ENCODE data around the gene ZC3H12A. TPM values are rescaled to one million over a fixed set of nuclear protein-coding genes. Genes with fewer than 3 reads are reported as not detected.

The ZC3H12A gene
- total and polyA plus RNA-seq, 7 donors, result 7.4 to 72.4 (median 14.4) TPM

DNA sequence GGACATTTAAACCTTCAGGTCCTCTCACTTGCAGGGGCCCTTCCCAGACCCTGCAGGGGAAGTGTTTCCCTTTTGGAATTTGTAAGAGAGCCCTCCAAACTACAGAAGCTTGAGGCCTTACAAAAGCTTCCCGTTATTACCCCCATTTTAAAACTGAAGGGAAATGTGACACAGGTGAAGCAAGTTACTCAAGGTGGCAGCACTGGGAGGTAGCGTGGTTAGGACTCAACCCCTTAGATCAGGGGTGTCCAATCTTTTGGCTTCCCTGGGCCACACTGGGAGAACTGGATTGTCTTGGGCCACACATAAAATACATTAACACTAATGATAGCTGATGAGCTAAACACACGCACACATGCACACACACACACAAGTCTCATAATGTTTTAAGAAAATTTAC lies 15.8 kb upstream of the ZC3H12A start:
- intact Hi-C loops (cut with DNase I), result no loop called here
- no peak overlapping the region for H3K4me3 ChIP-seq
- TF ChIP-seq, protein P1, sequence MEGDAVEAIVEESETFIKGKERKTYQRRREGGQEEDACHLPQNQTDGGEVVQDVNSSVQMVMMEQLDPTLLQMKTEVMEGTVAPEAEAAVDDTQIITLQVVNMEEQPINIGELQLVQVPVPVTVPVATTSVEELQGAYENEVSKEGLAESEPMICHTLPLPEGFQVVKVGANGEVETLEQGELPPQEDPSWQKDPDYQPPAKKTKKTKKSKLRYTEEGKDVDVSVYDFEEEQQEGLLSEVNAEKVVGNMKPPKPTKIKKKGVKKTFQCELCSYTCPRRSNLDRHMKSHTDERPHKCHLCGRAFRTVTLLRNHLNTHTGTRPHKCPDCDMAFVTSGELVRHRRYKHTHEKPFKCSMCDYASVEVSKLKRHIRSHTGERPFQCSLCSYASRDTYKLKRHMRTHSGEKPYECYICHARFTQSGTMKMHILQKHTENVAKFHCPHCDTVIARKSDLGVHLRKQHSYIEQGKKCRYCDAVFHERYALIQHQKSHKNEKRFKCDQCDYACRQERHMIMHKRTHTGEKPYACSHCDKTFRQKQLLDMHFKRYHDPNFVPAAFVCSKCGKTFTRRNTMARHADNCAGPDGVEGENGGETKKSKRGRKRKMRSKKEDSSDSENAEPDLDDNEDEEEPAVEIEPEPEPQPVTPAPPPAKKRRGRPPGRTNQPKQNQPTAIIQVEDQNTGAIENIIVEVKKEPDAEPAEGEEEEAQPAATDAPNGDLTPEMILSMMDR (IDR thresholded peaks at IDR 0.05), result no peak
- TF ChIP-seq POLR2A (IDR thresholded peaks at IDR 0.05), result no peak
- no peak for TF ChIP-seq EP300 (IDR thresholded peaks at IDR 0.05)
- no peak for TF ChIP-seq POLR2AphosphoS5 (IDR thresholded peaks at IDR 0.05)
- H3K27me3 ChIP-seq, result no peaks in the 10 kb centered on the region
- H3K36me3 ChIP-seq, result no peaks in the 10 kb centered on the region
- no peak for DNase-seq
- no peak overlapping the region for H3K27ac ChIP-seq
- H3K9me3 ChIP-seq, result no peaks in the 10 kb centered on the region
- WGBS, 2 donors, result 76 to 79% methylated on average over 3 of the region's 3 CpGs
- H3K4me1 ChIP-seq, result peaks cover 4 to 9% (median 8%) of the 10 kb centered on the region in 4 donors

DNA sequence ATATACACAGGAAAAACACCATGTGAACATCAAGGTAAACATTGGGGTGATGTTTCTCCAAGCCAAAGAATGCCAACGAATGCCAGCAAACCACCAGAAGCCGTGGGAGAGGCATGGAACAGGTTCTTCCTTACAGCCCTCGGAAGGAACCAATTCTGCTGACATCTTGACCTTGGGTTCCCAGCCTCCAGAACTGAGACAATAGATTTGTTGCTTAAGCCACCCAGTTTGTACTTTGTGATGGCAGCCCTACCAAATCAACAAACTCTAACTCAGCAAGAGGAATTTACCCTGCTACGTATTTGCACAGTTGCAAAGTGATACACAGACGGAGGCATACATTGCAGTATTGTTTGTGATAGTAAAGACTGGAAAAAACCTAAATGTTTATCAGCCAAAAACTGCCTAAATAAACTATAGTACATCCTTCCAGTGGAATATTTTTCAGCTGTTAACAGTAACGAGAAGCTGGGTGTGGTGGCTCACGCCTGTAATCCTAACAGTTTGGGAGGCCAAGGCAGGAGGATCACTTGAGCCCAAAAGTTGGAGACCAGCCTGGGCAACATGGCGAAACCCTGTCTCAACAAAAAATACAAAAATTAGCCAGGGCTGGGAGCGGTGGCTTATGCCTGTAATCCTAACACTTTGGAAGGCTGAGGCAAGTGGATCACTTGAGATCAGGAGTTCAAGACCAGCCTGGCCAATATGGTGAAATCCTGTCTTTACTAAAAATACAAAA lies 12.5 kb upstream of the ZC3H12A start:
- intact Hi-C loops (cut with DNase I), result no loop called here
- no peak for DNase-seq
- Histone ChIP-seq H3K9me3 (no peaks in the 10 kb centered on the region), H3K36me3 (no peaks in the 10 kb centered on the region), H3K4me1 (no peaks in the 10 kb centered on the region), H3K27me3 (no peaks in the 10 kb centered on the region), H3K4me3 (no peak overlapping the region), H3K27ac (no peak overlapping the region)
- no peak for TF ChIP-seq POLR2A (IDR thresholded peaks at IDR 0.05)
- TF ChIP-seq EP300 (IDR thresholded peaks at IDR 0.05), result no peak
- TF ChIP-seq, protein P1 (IDR thresholded peaks at IDR 0.05), result no peak
- no peak for TF ChIP-seq POLR2AphosphoS5 (IDR thresholded peaks at IDR 0.05)
- 91 to 92% methylated on average over 9 of the region's 9 CpGs for WGBS, 2 donors

DNA sequence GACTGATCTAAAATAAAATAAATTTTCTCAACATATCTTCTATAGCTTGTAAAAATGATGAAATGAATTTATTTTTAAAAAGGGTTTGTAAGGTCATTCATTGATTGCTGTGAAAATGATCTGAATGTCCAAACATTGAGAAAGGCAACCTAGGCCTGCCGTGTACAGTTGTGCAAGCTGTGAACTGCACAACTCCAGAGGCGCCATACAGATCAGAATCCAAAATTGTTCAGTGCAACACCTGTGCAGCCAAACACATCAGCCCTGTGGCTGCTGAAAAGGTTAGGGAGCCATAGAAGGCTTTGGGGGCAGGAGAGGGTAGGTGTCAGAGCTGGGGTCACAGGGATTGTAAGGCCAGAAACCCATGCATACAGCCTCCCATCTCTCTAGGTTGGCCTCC lies 9.9 kb upstream of the ZC3H12A start:
- no peaks in the 10 kb centered on the region for H3K9me3 ChIP-seq
- no peaks in the 10 kb centered on the region for H3K27me3 ChIP-seq
- WGBS, 2 donors, result 49 to 70% methylated on average over 2 of the region's 2 CpGs
- TF ChIP-seq POLR2AphosphoS5 (IDR thresholded peaks at IDR 0.05), result no peak
- TF ChIP-seq EP300 (IDR thresholded peaks at IDR 0.05), result no peak
- TF ChIP-seq, protein P1 (IDR thresholded peaks at IDR 0.05), result no peak
- H3K27ac ChIP-seq, result no peak overlapping the region
- no peaks in the 10 kb centered on the region for H3K36me3 ChIP-seq
- no peaks in the 10 kb centered on the region for H3K4me1 ChIP-seq
- H3K4me3 ChIP-seq, result no peak overlapping the region
- intact Hi-C loops (cut with DNase I), result no loop called here
- no peak for DNase-seq

DNA sequence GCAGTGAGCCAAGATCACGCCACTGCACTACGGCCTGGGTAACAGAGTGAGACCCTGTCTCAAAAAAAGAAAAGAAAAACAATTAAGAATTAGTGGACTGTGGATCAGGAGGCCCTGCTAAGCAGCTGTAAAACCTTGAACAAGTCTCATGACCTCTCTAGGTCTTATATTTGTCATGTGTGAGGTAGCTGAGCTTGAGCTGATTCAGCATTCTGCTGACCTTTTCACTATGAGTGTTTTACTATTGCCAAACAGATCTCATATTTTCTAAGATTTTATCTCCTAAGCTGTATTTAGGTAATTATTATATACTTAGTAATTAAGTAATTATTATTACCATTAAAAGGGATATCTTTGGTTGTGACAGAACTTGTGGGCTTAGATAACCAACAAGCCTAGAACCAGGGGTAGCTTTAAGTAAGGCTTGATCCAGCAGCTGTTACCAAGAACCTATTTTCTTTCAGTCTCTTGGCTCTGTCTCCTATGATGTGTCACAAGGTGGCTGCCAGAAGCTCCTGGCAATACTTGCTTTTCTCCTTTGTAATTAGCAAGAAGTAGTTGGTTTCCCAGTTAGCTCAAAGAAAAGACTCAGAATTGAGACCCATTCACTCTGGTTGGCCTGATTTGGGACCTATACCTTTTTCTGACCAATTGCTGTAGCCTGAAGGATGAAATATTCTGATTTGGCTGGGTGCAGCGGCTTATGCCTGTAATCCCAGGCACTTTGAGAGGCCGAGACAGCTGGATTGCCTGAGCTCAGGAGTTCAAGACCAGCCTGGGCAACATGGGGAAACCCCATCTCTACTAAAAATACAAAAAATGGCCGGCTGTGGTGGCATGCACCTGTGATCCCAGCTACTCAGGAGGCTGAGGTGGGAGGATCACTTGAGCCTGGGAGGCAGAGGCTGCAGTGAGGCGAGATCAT lies 8.5 kb upstream of the ZC3H12A start:
- H3K9me3 ChIP-seq, result no peaks in the 10 kb centered on the region
- no peaks in the 10 kb centered on the region for H3K36me3 ChIP-seq
- H3K4me3 ChIP-seq, result no peak overlapping the region
- DNase-seq, result no peak
- peaks cover 0 to 4% (median under 1%) of the 10 kb centered on the region in 4 donors for H3K4me1 ChIP-seq
- WGBS, 2 donors, result 88 to 94% methylated on average over 6 of the region's 6 CpGs
- intact Hi-C loops (cut with DNase I), result no loop called here
- H3K27me3 ChIP-seq, result no peaks in the 10 kb centered on the region
- no peak for TF ChIP-seq POLR2A (IDR thresholded peaks at IDR 0.05)
- peak in 1 of 4 donors; percentile 10 for TF ChIP-seq POLR2AphosphoS5 (IDR thresholded peaks at IDR 0.05)
- TF ChIP-seq, protein P1 (IDR thresholded peaks at IDR 0.05), result no peak
- H3K27ac ChIP-seq, result peak overlapping the region in 2 of 4 donors; percentile 9 to 18

Data from sigmoid colon (tissue), 7 donors.